ENCODE measurements around the gene SMYD3.

Gene SMYD3

DNA sequence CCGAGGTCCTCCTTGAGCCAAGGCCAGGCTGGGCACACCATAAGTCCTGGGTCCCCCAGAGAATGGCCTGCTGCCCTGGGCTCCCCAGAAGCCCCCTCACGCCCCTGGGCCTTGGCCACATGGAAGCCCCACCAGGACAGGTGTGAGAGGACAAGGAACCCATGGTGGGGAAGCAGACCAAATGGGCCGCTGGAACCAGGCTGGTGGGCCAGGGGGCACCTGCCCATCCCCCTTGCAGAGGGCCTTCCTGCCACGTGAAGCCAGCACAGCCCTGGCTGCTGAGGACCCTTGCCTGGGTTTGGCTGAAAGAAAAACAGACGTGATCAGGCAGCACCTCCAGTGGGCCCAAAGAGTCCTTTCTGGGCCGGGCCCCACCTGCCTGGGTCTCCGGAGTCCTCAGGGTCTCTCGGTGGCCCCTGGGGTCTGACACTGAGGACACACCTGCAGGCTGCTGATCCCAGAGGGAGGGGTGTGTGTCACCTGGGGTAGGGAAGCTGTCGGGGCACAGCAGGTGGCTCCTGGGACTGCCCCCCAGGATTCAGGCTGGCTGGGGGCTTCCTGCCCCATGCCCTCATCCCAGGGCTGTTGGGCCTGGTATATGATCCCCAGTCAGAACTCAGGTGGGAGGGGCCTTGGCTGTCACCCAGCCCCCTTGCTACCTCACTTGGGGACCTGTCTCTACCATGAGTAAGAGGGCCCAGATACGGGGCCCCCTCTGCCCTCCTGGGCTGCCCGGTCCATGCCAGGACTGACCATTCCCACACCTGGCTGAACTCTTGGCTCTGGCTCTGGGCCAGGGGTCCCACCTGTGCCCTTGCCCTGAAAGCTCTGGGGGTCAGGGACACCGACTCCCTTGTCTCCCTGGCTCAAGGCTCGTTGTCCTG, 3.3 kb upstream of the SMYD3 start:
- Histone ChIP-seq H3K9ac (ENCODE audit: insufficient read length, low read depth) (no peak overlapping the region), H3K27me3 (ENCODE audit: insufficient read depth, insufficient read length) (peaks cover 9% of the 10 kb centered on the region), H3K36me3 (ENCODE audit: insufficient read depth, insufficient read length, low read length) (peaks cover under 1% of the 10 kb centered on the region), H3K4me3 (ENCODE audit: insufficient read length, low read depth) (no peak overlapping the region), H3K4me1 (ENCODE audit: insufficient read depth, insufficient read length) (peaks cover 4% of the 10 kb centered on the region), H3K9me3 (ENCODE audit: insufficient read depth, low read length) (peaks cover 27% of the 10 kb centered on the region)
- TF ChIP-seq ZNF274 (IDR thresholded peaks at IDR 0.05; ENCODE audit: low read depth, low read length) = no peak
- TF ChIP-seq SUZ12 (IDR thresholded peaks at IDR 0.05; ENCODE audit: extremely low read depth, insufficient read depth, insufficient read length) = no peak
- no peak for TF ChIP-seq YY1 (IDR thresholded peaks at IDR 0.05; ENCODE audit: insufficient read depth, insufficient read length)
- no peak for DNase-seq (ENCODE audit: low read depth, low spot score)

DNA sequence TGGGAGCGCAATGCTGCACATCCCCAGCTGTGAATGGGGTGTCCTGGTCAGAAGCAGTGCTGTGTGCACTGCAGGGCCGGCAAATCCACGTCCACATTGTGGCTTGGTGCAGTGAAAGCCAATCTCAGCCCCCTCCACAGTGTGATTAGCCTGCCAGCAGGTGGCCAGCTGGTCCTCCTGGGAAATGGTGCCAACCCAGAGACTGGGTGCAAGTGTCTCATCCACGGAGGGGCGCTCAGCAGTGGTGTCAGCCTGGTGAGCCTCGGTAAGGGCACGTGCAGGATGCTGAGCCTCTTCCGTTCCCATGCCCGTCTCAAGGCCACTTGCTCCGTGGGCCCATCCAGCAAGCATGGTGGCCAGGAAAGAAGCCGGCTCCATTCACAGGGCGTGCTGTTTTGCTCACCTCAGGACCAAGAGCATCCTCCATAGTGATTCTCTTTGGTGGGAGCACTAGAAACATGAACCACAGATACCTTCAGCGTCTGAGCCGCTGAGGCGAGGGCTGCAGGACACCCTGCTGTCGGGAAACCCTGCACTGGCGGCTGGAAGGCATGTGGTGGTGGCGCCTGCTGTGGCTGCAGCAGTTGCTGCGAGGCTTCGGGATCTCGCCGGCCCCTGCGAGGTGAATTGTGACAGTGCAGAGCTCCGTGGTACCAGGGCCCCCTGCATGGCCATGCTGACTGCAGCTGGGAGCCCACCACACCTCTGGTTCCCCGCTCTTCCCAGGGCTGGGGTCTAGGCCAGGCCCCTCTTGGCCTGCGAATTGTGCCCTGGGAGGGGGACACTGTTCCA, 2.0 kb upstream of the SMYD3 start:
- DNase-seq (ENCODE audit: low read depth, low spot score) = no peak
- H3K4me1 ChIP-seq (ENCODE audit: insufficient read depth, insufficient read length) = peaks cover 4% of the 10 kb centered on the region
- H3K27me3 ChIP-seq (ENCODE audit: insufficient read depth, insufficient read length) = peaks cover 9% of the 10 kb centered on the region
- H3K4me3 ChIP-seq (ENCODE audit: insufficient read length, low read depth) = no peak overlapping the region
- peaks cover 14% of the 10 kb centered on the region; the same call in 1 of the 2 replicates for H3K9me3 ChIP-seq (ENCODE audit: insufficient read depth, low read length)
- TF ChIP-seq YY1 (IDR thresholded peaks at IDR 0.05; ENCODE audit: insufficient read depth, insufficient read length) = no peak
- no peak for TF ChIP-seq ZNF274 (IDR thresholded peaks at IDR 0.05; ENCODE audit: low read depth, low read length)
- no peak for TF ChIP-seq SUZ12 (IDR thresholded peaks at IDR 0.05; ENCODE audit: extremely low read depth, insufficient read depth, insufficient read length)
- no peak overlapping the region for H3K9ac ChIP-seq (ENCODE audit: insufficient read length, low read depth)
- H3K36me3 ChIP-seq (ENCODE audit: insufficient read depth, insufficient read length, low read length) = peaks cover 6% of the 10 kb centered on the region

DNA sequence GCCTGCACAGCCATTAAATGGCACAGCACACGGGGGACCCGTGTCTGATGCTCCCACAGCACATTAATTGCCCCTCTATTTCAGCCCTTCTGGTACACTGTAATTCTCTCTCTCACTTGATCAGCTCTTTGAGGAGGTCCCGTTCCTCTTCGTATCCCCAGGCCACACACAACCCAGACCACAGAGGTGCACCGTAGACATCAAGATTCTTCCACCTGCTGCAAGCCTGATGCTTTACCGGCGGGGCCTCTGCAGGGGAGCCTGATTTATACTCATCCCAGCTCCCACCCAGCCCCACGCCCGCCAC, 759 bp downstream of the SMYD3 start:
- no peak for DNase-seq (ENCODE audit: low read depth, low spot score)
- Histone ChIP-seq H3K4me3 (ENCODE audit: insufficient read length, low read depth) (peak overlapping the region; percentile 82), H3K9me3 (ENCODE audit: insufficient read depth, low read length) (no peaks in the 10 kb centered on the region), H3K27me3 (ENCODE audit: insufficient read depth, insufficient read length) (peaks cover 9% of the 10 kb centered on the region), H3K36me3 (ENCODE audit: insufficient read depth, insufficient read length, low read length) (peaks cover 8% of the 10 kb centered on the region), H3K4me1 (ENCODE audit: insufficient read depth, insufficient read length) (peaks cover 4% of the 10 kb centered on the region), H3K9ac (ENCODE audit: insufficient read length, low read depth) (peak overlapping the region; percentile 82)
- no peak for TF ChIP-seq SUZ12 (IDR thresholded peaks at IDR 0.05; ENCODE audit: extremely low read depth, insufficient read depth, insufficient read length)
- TF ChIP-seq YY1 (IDR thresholded peaks at IDR 0.05; ENCODE audit: insufficient read depth, insufficient read length) = no peak
- no peak for TF ChIP-seq ZNF274 (IDR thresholded peaks at IDR 0.05; ENCODE audit: low read depth, low read length)

DNA sequence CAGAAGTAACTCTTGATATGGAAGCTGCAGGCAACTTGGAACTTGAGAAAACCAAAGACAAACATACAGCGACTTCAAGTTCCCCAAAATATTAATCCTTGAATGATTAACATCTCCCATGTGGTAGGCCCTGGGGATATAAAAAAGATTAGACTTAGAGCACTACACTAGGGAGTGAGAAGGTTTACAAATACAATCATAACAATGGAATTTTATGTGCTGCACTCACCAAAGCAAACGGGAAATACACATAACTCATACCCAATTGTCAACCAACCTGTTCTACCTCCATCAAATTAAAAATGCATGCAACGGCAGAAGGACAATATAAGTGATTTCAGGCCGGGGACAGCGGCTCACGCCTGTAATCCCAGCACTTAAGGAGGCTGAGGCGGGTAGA, 3.7 kb downstream of the SMYD3 start:
- Histone ChIP-seq H3K9me3 (ENCODE audit: insufficient read depth, low read length) (no peaks in the 10 kb centered on the region), H3K36me3 (ENCODE audit: insufficient read depth, insufficient read length, low read length) (peaks cover 8% of the 10 kb centered on the region), H3K9ac (ENCODE audit: insufficient read length, low read depth) (no peak overlapping the region), H3K4me1 (ENCODE audit: insufficient read depth, insufficient read length) (peaks cover 4% of the 10 kb centered on the region), H3K27me3 (ENCODE audit: insufficient read depth, insufficient read length) (peaks cover 9% of the 10 kb centered on the region), H3K4me3 (ENCODE audit: insufficient read length, low read depth) (no peak overlapping the region)
- TF ChIP-seq YY1 (IDR thresholded peaks at IDR 0.05; ENCODE audit: insufficient read depth, insufficient read length) (no peak), SUZ12 (IDR thresholded peaks at IDR 0.05; ENCODE audit: extremely low read depth, insufficient read depth, insufficient read length) (no peak), ZNF274 (IDR thresholded peaks at IDR 0.05; ENCODE audit: low read depth, low read length) (no peak)
- DNase-seq (ENCODE audit: low read depth, low spot score) = no peak

DNA sequence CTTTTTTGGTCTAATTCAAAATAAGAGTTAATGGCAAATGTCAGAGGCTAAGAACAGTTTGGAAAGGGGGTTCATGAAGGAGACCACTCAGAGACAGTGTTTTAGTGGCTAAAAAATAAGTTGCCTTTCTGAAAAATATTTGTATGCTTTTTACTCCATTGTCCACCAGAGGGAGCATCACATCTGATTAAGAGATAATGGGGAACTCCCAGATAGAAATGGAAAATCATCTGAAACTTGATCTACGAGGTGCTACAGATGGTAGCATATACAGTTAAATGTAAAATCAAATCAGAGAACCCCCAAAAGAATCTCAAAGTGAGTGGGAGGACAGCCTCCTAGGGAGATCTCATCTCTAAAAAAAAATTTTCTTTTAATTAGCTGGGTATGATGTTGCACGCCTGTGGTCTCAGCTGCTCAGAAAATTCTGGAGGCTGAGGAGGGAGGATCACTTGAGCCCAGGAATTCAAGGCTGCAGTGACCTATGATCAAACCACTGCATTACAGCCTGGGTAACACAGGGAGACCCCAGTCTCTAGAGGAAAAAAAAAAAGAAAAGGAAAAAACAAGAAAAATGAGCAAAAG, 9.7 kb downstream of the SMYD3 start:
- no peaks in the 10 kb centered on the region for H3K4me1 ChIP-seq (ENCODE audit: insufficient read depth, insufficient read length)
- peak; percentile 55 for DNase-seq (ENCODE audit: low read depth, low spot score)

DNA sequence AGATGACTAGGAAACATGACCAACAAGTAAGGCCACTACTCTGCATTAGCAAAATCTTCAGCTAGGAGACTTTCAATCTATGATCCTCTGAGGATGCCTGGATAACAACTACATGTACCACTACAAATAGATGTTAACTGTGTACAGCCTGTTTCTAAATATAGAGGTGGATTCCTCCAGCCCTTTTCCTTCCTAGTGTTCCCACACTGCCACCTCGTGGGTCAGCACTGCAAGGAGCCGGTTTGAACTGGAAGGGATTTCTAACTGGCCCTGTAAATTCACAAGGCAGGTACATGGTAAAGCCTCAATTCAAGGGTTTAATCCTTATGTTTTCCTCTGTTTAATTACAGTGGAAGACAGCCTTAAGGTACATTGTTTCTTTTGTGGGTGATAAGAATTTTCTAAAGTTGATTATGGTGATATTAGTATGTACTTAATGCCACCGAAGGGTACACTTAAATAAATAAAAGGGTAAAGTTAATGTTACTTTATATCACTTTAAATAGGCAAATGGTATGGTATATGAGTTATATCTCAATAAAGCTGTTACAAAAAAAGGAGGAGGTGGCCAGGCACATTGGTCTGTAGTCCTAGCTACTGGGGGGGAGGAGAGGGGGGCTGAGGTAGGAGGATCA, 14.4 kb downstream of the SMYD3 start:
- Histone ChIP-seq H3K9ac (ENCODE audit: insufficient read length, low read depth) (no peak overlapping the region), H3K9me3 (ENCODE audit: insufficient read depth, low read length) (no peaks in the 10 kb centered on the region), H3K36me3 (ENCODE audit: insufficient read depth, insufficient read length, low read length) (no peaks in the 10 kb centered on the region), H3K4me1 (ENCODE audit: insufficient read depth, insufficient read length) (no peaks in the 10 kb centered on the region), H3K4me3 (ENCODE audit: insufficient read length, low read depth) (no peak overlapping the region), H3K27me3 (ENCODE audit: insufficient read depth, insufficient read length) (no peaks in the 10 kb centered on the region)
- peak; percentile 57 for DNase-seq (ENCODE audit: low read depth, low spot score)
- no peak for TF ChIP-seq ZNF274 (IDR thresholded peaks at IDR 0.05; ENCODE audit: low read depth, low read length)
- TF ChIP-seq YY1 (IDR thresholded peaks at IDR 0.05; ENCODE audit: insufficient read depth, insufficient read length) = no peak
- no peak for TF ChIP-seq SUZ12 (IDR thresholded peaks at IDR 0.05; ENCODE audit: extremely low read depth, insufficient read depth, insufficient read length)

More for the DNA sequence above, 9.7 kb downstream of the SMYD3 start:
- Histone ChIP-seq H3K4me3 (ENCODE audit: insufficient read length, low read depth) (no peak overlapping the region), H3K9ac (ENCODE audit: insufficient read length, low read depth) (no peak overlapping the region), H3K9me3 (ENCODE audit: insufficient read depth, low read length) (no peaks in the 10 kb centered on the region), H3K27me3 (ENCODE audit: insufficient read depth, insufficient read length) (no peaks in the 10 kb centered on the region), H3K36me3 (ENCODE audit: insufficient read depth, insufficient read length, low read length) (no peaks in the 10 kb centered on the region)
- TF ChIP-seq YY1 (IDR thresholded peaks at IDR 0.05; ENCODE audit: insufficient read depth, insufficient read length) (no peak), ZNF274 (IDR thresholded peaks at IDR 0.05; ENCODE audit: low read depth, low read length) (no peak), SUZ12 (IDR thresholded peaks at IDR 0.05; ENCODE audit: extremely low read depth, insufficient read depth, insufficient read length) (no peak)
